ENCODE measurements around the gene RPS6KA1.

DNA sequence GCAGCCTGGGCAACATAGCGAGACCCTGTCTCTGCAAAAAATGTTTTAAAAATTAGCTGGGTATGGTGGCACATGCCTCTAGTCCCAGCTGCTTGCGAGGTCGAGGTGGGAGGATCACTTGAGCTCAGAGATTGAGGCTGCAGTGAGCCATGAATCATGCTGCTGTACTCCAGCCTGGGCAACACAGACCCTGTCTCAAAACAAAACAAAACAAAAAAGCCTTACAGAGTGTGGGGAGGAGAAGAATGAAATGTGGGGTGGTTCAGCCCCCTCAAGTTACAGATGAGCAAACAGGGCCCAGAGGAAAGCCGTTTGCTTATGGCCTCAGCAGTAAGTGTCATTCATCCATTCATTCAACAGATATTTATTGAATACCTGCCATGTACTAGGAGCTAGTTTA is 40.7 kb downstream of the RPS6KA1 start:
- no peak for TF ChIP-seq EZH2 (optimal IDR thresholded peaks at IDR 0.05; ENCODE audit: low read depth, low read length)
- TF ChIP-seq, protein P1, sequence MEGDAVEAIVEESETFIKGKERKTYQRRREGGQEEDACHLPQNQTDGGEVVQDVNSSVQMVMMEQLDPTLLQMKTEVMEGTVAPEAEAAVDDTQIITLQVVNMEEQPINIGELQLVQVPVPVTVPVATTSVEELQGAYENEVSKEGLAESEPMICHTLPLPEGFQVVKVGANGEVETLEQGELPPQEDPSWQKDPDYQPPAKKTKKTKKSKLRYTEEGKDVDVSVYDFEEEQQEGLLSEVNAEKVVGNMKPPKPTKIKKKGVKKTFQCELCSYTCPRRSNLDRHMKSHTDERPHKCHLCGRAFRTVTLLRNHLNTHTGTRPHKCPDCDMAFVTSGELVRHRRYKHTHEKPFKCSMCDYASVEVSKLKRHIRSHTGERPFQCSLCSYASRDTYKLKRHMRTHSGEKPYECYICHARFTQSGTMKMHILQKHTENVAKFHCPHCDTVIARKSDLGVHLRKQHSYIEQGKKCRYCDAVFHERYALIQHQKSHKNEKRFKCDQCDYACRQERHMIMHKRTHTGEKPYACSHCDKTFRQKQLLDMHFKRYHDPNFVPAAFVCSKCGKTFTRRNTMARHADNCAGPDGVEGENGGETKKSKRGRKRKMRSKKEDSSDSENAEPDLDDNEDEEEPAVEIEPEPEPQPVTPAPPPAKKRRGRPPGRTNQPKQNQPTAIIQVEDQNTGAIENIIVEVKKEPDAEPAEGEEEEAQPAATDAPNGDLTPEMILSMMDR (IDR thresholded peaks at IDR 0.05; ENCODE audit: low read length) = no peak

Data from MM.1S (cell line).